ENCODE measurements around the gene ISLR.

The ISLR gene

GRCh38 chr15:74173380-74174218, at the start of gene ISLR:
TSS of gene ISLR (plus strand) at chr15:74173710. CDS start at chr15:74174859, 1,149 bp downstream.
- DNase-seq: peak in 1 of 58 donors; percentile 11

GRCh38 chr15:74124196-74124595, 49.3 kb upstream of the ISLR start:
- DNase-seq: no peak

DNA sequence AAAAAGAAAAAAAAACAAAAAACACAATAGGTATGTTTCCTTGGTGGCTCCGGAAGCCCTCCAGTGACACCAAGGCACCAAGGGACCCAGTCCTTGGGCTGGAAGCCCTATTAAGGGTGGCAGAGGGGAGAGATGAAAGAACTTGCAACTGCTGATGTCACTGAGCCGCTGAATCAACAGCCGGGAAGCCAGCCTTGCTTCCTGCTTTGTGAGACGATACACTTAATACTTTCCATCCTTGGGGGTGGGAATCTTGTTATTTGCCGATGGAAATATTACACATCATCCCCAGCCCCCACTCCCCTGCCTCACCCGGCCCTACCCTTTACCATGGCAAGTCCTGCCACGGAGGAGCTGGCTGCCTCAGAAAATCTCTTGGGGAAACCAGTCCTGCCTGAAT, 48.8 kb upstream of the ISLR start:
- DNase-seq: no peak

GRCh38 chr15:74127255-74127953, 46.1 kb upstream of the ISLR start:
- DNase-seq: peak in 57 of 58 donors; percentile 33 to 94 (median 77)

DNA sequence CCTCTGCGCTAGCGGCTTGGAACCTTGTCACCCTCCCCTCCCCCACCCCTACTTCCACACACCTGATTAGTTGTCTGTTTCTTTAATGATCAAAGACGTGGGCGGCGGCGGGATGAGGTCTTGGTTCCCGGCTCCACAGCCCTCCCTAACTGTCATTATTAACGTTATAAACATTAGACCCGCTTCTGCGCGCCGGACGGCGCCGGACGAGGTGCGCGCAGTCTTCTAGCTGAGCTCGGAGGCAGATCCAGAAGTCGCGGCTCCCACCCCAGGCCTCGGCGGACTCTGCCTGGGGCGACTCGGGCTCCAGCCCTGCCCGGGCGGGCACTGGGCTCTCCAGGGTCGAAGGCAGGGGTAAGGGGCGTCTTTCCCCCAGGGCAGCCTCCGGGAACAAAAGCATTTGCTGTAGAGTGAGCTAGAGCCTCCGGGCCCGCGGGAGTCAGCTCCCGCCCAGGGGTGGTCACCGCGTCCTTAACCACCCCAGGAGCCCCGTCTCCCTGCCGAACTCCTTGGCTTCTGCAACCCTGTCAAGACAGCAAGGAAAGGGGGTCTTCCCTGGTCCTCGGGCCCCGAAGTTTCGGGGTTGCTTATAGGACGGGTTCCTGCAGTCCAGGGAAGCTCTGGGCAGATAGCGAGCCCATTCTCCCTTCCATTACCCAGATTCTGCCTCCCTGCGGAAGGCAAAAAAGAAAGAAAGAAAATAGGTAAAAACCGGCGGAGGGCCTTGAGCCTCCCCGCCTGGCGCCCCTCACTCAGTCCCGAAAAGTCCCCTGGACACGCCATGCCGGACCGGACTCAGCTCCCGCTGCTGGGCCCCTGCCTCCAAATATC, 45.3 kb upstream of the ISLR start:
- peak in 1 of 58 donors; percentile 53 for DNase-seq

DNA sequence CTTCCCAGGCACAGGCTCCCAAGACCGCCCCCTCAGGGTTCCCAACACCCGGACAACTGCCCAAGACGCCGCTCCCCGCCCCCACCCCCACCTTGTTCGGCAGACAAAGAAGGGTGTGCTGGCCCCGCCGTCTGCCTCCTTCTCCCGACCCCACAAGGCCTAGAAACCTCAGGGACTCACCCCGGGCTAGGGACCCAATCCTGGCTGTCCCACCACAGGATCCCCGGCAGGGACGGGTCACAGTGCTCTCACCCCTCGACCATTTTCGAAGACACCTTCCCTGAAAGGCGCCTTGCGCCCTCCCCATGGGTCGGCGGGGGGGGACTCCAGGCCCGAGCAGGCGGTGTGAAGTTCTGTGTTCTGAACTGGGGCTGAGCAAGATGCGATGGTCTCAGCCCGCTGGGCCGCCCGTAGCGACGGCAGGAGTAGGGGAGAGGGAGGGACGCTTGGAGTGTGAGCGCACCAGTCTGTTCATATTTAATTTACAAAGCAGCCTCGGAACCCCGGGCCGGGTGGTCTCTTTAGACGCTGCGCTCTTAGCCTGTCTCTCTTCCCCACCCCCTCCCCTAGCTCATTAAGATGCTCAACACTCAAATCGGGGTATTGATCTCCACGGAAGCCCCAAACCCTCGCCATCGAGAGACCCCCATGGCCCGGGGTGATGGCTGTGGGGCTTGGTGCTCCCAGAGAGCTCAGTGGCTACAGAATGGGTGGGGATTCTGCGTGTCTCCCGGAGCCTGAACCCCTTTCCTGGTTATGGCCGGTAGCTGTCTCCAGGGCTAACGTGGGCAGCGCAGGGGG, 44.5 kb upstream of the ISLR start:
- DNase-seq: no peak

GRCh38 chr15:74129586-74130154, 43.8 kb upstream of the ISLR start:
- peak in 13 of 58 donors; percentile 26 to 64 (median 42) for DNase-seq

DNA sequence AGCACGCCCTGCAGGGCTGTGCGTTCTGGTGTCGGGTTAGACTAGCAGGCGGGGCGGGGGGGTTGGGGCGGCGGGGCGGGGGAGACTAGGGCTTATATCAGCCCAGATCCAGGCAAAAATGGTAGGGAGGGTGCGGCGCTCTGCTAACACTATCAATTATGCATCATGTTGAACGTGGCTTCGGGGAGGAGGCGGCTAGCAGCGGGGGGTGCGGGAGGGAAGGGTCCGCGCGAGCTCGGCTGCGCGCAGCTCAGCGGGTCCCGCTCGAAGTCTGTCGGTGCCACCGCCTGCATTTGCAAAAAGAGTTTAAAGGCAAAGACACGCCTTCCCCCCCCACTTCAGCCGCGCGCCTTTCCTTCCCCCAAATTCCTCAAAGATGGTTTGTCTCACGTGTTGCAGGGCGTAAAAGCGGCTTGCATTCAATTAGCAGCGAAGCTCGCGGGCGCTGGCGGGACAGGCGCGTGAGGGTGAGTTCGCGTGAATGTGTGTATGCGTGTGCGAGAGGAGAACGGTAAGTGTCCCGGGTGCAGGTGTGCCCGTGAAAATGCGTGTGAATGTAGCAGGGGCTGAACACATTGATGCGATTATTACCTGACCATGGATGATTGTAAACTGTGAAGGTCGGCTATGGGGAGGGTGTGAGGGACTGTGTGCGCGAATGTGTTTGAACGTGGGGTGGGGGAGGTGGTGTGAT, 43.2 kb upstream of the ISLR start, which contains the start of gene ISLR2:
TSS of gene ISLR2 (plus strand) at position 432 of the 694 bp plus-strand sequence. CDS start 2,169 bp downstream, outside the sequence.
- peak in 3 of 58 donors; percentile 26 to 44 (median 33) for DNase-seq

- DNase-seq: no peak
Observed at GRCh38 chr15:74130849-74131627, 42.5 kb upstream of the ISLR start.

GRCh38 chr15:74131628-74132413, 41.7 kb upstream of the ISLR start:
- no peak for DNase-seq

DNA sequence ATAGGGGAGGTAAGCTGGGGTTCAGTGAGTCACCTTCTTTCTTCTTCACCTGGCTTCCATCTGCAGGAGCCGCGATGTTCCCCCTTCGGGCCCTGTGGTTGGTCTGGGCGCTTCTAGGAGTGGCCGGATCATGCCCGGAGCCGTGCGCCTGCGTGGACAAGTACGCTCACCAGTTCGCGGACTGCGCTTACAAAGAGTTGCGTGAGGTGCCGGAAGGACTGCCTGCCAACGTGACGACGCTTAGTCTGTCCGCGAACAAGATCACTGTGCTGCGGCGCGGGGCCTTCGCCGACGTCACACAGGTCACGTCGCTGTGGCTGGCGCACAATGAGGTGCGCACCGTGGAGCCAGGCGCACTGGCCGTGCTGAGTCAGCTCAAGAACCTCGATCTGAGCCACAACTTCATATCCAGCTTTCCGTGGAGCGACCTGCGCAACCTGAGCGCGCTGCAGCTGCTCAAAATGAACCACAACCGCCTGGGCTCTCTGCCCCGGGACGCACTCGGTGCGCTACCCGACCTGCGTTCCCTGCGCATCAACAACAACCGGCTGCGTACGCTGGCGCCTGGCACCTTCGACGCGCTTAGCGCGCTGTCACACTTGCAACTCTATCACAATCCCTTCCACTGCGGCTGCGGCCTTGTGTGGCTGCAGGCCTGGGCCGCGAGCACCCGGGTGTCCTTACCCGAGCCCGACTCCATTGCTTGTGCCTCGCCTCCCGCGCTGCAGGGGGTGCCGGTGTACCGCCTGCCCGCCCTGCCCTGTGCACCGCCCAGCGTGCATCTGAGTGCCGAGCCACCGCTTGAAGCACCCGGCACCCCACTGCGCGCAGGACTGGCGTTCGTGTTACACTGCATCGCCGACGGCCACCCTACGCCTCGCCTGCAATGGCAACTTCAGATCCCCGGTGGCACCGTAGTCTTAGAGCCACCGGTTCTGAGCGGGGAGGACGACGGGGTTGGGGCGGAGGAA, 40.5 kb upstream of the ISLR start:
- no peak for DNase-seq

- no peak for DNase-seq
Observed at GRCh38 chr15:74133694-74134386, 39.7 kb upstream of the ISLR start.

- no peak for DNase-seq
Observed at GRCh38 chr15:74134387-74135027, 39.0 kb upstream of the ISLR start.

GRCh38 chr15:74135041-74135565, 38.4 kb upstream of the ISLR start:
- no peak for DNase-seq

DNA sequence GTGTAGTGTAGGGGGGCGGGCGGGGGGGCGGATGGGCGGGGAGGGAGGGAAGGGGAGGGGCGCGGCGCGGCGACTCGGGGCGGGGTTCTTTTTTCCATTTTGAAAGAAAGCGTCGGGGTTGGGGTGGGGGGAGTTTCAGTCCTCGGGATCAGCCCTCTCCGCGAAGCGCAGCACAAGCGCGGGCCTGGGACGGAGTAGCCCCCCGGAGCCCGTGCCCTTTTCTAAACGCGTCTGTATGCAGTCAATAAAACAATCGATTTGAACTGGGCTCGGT, 37.0 kb upstream of the ISLR start:
- no peak for DNase-seq

All from anterior cingulate cortex (tissue), 58 donors.